HG03095 (cell line): ENCODE measurements around the gene OR2L3.
"Not testable (repeated sequence)": the region's sequence is repeated elsewhere in the genome, so short reads cannot be mapped to it uniquely, and the experiment has no call there.

Experiments used
- ATAC-seq: cut with Tn5 transposase; IDR thresholded peaks from one replicate; pipeline ENCODE4 v1.9.1; 2021; ENCODE audit warnings: moderate library complexity; ENCODE audit not compliant: unreplicated experiment

Gene OR2L3

GRCh38 chr1:248046536-248046935, at the start of gene OR2L3:
OR2L3 (plus strand) TSS chr1:248046836; CDS start chr1:248060682, 13,846 bp downstream.
- ATAC-seq, result no peak

GRCh38 chr1:247998811-247999210, 47.8 kb upstream of the OR2L3 start:
- ATAC-seq, result no peak

GRCh38 chr1:248000169-248000568, 46.5 kb upstream of the OR2L3 start:
- no peak for ATAC-seq

- no peak for ATAC-seq
Observed at GRCh38 chr1:248007778-248008177, 38.9 kb upstream of the OR2L3 start.

GRCh38 chr1:248009681-248010080, 37.0 kb upstream of the OR2L3 start:
- ATAC-seq, result no peak

- no peak for ATAC-seq
Observed at GRCh38 chr1:248013229-248013710, 33.4 kb upstream of the OR2L3 start, which contains the start of gene OR2L5. OR2L5 (plus strand) TSS chr1:248013660; CDS start chr1:248021948, 8,288 bp downstream.

GRCh38 chr1:248015803-248016202, 30.8 kb upstream of the OR2L3 start:
- no peak for ATAC-seq

GRCh38 chr1:248029770-248030169, 16.9 kb upstream of the OR2L3 start, which contains the start of gene OR2L2:
OR2L2 (plus strand) TSS chr1:248030070; CDS start chr1:248038268, 8,198 bp downstream.
- no peak for ATAC-seq

- ATAC-seq, result no peak
Observed at GRCh38 chr1:248045209-248045608, 1.4 kb upstream of the OR2L3 start.

GRCh38 chr1:248047008-248047407, 372 bp downstream of the OR2L3 start:
- ATAC-seq, result no peak

- ATAC-seq, result no peak
Observed at GRCh38 chr1:248054671-248055070, 8.0 kb downstream of the OR2L3 start.

- no peak for ATAC-seq
Observed at GRCh38 chr1:248055261-248055660, 8.6 kb downstream of the OR2L3 start.

- no peak for ATAC-seq
Observed at GRCh38 chr1:248065071-248065470, 18.4 kb downstream of the OR2L3 start.

GRCh38 chr1:248065604-248066003, 19.0 kb downstream of the OR2L3 start:
- ATAC-seq, result no peak

GRCh38 chr1:248083864-248084263, 37.2 kb downstream of the OR2L3 start:
- ATAC-seq, result not testable (repeated sequence)

GRCh38 chr1:248094884-248095283, 48.2 kb downstream of the OR2L3 start, which contains the start of gene OR2L13:
OR2L13 (plus strand) TSS chr1:248095184; CDS start chr1:248099376, 4,192 bp downstream.
- ATAC-seq, result no peak

- no peak for ATAC-seq
Observed at GRCh38 chr1:248098529-248098928, 51.9 kb downstream of the OR2L3 start.

- no peak for ATAC-seq
Observed at GRCh38 chr1:248102847-248103246, 56.2 kb downstream of the OR2L3 start.

- no peak for ATAC-seq
Observed at GRCh38 chr1:248111157-248111556, 64.5 kb downstream of the OR2L3 start.
